Ascending aorta (tissue), 2 donors: ENCODE data around the gene ZNF879. TPM values are rescaled to one million over a fixed set of nuclear protein-coding genes. Genes with fewer than 3 reads are reported as not detected.
A peak's percentile ranks its signal among the peaks of the same experiment; 100 is the strongest.

Experiments used
- DNase-seq, 2 donors: peaks; one replicate each; pipeline ENCODE4 v3.0.0-alpha.2; 2019; ENCODE audit warnings: low spot score in 2 of 2
- H3K27ac ChIP-seq, 2 donors: fragments of 200-600 bp; sonication (generic); one replicate each; pipeline ENCODE4 v1.5.1; 2016 to 2017; ENCODE audit warnings: mild to moderate bottlenecking in 1 of 2
- H3K27me3 ChIP-seq: fragments of 200-600 bp; sonication (generic); one replicate; pipeline ENCODE4 v1.5.1; 2017
- H3K36me3 ChIP-seq, 2 donors: fragments of 200-600 bp; sonication (generic); one replicate each; pipeline ENCODE4 v1.5.1; 2016
- H3K4me1 ChIP-seq, 2 donors: fragments of 200-600 bp; sonication (generic); one replicate each; pipeline ENCODE4 v1.5.1; 2016 to 2017; ENCODE audit warnings: mild to moderate bottlenecking in 1 of 2
- H3K4me3 ChIP-seq, 2 donors: fragments of 200-600 bp; sonication (generic); one replicate each; pipeline ENCODE4 v1.5.1; 2016 to 2017; ENCODE audit warnings: mild to moderate bottlenecking in 1 of 2
- H3K9me3 ChIP-seq, 2 donors: fragments of 200-600 bp; sonication (generic); one replicate each; pipeline ENCODE4 v1.5.1; 2016
- CTCF ChIP-seq, 3 experiments: fragments of 200-600 bp in 2 of 3; fragments of 450-650 bp in 1 of 3; sonication (generic) in 2 of 3; IDR thresholded peaks; one replicate each; pipeline ENCODE4 v1.5.1; 2016 to 2019; ENCODE audit warnings: antibody characterized with exemption in 3 of 3, mild to moderate bottlenecking in 1 of 3, moderate library complexity in 1 of 3
- intact Hi-C: fragments of 100-400 bp; cut with DNase I; formaldehyde crosslinking; loops from one replicate; pipeline ENCODE4 v1.15.1; 2023
- total RNA-seq: library from RNA; depleted of rRNA; stranded (reverse); fragments of >200 nt; gene quantifications from one replicate; pipeline ENCODE4 v1.1.0, GENCODE V29; 2016

ZNF879 gene
- total RNA-seq, 1 donor from 2014 or later, result 38.8 TPM

DNA sequence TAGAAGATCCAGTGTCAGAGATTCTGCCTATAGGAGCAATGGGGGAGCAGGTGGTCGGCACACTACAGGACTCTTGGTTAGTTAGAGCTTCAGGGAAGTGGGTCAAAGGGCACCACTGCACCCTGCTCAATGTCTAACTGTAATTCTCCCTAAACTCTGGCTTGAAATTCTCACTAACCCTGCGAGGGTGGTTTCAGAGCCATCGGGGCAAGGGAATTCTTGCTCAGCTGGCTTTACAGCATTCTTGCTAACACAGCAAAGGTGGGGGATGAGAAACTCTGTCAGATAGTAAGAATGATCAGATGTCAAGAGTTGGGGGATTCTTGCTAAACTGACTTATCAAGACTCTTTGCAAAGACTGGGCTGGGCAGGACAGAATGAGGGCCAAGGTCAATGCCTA lies 31.8 kb downstream of the ZNF879 start:
- no peak for TF ChIP-seq CTCF (IDR thresholded peaks at IDR 0.05)
- no peak for DNase-seq
- no peaks in the 10 kb centered on the region for H3K36me3 ChIP-seq
- H3K4me3 ChIP-seq, result no peak overlapping the region
- H3K27me3 ChIP-seq, result no peaks in the 10 kb centered on the region
- H3K4me1 ChIP-seq, result no peaks in the 10 kb centered on the region
- no peak overlapping the region for H3K27ac ChIP-seq
- intact Hi-C loops, result no loop called here
- no peaks in the 10 kb centered on the region for H3K9me3 ChIP-seq

- no peaks in the 10 kb centered on the region for H3K36me3 ChIP-seq
- intact Hi-C loops, result no loop called here
- H3K4me3 ChIP-seq, result no peak overlapping the region
- no peak for TF ChIP-seq CTCF (IDR thresholded peaks at IDR 0.05)
- no peak for DNase-seq
- H3K9me3 ChIP-seq, result no peaks in the 10 kb centered on the region
- H3K27ac ChIP-seq, result no peak overlapping the region
- no peaks in the 10 kb centered on the region for H3K4me1 ChIP-seq
- no peaks in the 10 kb centered on the region for H3K27me3 ChIP-seq
These were observed 32.2 kb downstream of the ZNF879 start for GRCh38 chr5:179055841-179056240.

- Histone ChIP-seq H3K27me3 (no peaks in the 10 kb centered on the region), H3K27ac (peak within 1 kb of the TSS; percentile 65 to 71), H3K36me3 (peaks cover 9 to 31% of the 10 kb centered on the region in 2 donors), H3K9me3 (peaks cover 7 to 13% of the 10 kb centered on the region in 2 donors), H3K4me1 (peaks cover 0 to 3% of the 10 kb centered on the region in 2 donors), H3K4me3 (peak within 1 kb of the TSS; percentile 73 to 92)
- DNase-seq, result peak; percentile 29 to 93
- intact Hi-C loops, result loop anchor here (1.0 to 10.0 kb wide), 5 partner anchors 36 to 433 kb away; partner anchors contain the start of genes CLK4, ZNF354A, ZNF354B and ZNF454
- TF ChIP-seq CTCF (IDR thresholded peaks at IDR 0.05), result no peak
These were observed 36.8 kb downstream of the ZNF879 start, which contains the start of gene ZNF354C for GRCh38 chr5:179060116-179061008. TSS of gene ZNF354C (plus strand) at chr5:179060373. CDS start at chr5:179062069, 1,696 bp downstream.

DNA sequence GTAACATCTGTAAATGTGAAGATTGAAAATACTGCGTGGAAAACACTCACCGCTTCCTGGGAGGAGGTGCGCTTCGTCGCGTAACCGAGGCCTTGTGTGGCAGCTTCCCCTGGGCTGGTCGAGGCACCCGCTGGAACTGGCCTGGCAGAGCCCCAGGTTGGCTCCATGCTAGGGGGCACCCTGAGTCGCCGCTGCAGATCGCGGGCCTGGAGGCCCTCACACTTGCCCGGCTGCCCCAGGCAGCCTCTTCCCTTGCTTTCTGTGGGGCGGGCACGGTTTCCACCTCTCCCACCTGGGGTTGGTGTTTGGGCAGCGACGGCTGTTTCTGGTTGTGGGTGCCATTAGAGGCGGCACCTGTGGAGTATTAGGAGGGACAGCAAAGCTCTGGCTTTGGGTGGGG lies 37.4 kb downstream of the ZNF879 start:
- Histone ChIP-seq H3K36me3 (peaks cover 16 to 37% of the 10 kb centered on the region in 2 donors), H3K4me1 (peaks cover 0 to 3% of the 10 kb centered on the region in 2 donors), H3K27ac (peak overlapping the region in 1 of 2 donors; percentile 71), H3K9me3 (peaks cover 13 to 20% of the 10 kb centered on the region in 2 donors), H3K27me3 (no peaks in the 10 kb centered on the region), H3K4me3 (peak overlapping the region; percentile 73 to 92)
- intact Hi-C loops, result loop anchor here (2.0 to 10.0 kb wide), 3 partner anchors 36 to 434 kb away; partner anchors contain the start of genes CLK4 and ZNF454
- no peak for TF ChIP-seq CTCF (IDR thresholded peaks at IDR 0.05)
- no peak for DNase-seq

GRCh38 chr5:179065703-179066102 lies 42.1 kb downstream of the ZNF879 start:
- no peak for DNase-seq
- H3K36me3 ChIP-seq, result peaks cover 37 to 78% of the 10 kb centered on the region in 2 donors
- peaks cover 36 to 64% of the 10 kb centered on the region in 2 donors for H3K9me3 ChIP-seq
- no peak overlapping the region for H3K27ac ChIP-seq
- H3K27me3 ChIP-seq, result no peaks in the 10 kb centered on the region
- H3K4me3 ChIP-seq, result no peak overlapping the region
- TF ChIP-seq CTCF (IDR thresholded peaks at IDR 0.05), result no peak
- intact Hi-C loops, result loop anchor here (10.0 kb wide), 1 partner anchor 121 kb away; the partner anchor contains the start of gene ZNF454
- H3K4me1 ChIP-seq, result peaks cover 0 to 3% of the 10 kb centered on the region in 2 donors
